Loucy (cell line): ENCODE measurements around the gene KAT6B.

ENCODE experiments used
- H2AFZ ChIP-seq: fragments of 200-600 bp; sonication (generic); 2 replicates; pipeline ENCODE4 v1.6.0; 2016; ENCODE audit warnings: antibody characterized with exemption, mild to moderate bottlenecking, low read length, moderate library complexity
- H3F3A ChIP-seq: fragments of 200-600 bp; 2 replicates; pipeline ENCODE4 v1.6.0; 2016; ENCODE audit warnings: antibody characterized with exemption, low read depth, mild to moderate bottlenecking
- H3K27me3 ChIP-seq: fragments of 200-600 bp; sonication (generic); 2 replicates; pipeline ENCODE4 v1.6.1; 2014; ENCODE audit warnings: low read length, mild to moderate bottlenecking; ENCODE audit not compliant: insufficient read depth, poor library complexity, severe bottlenecking
- H3K36me3 ChIP-seq: fragments of 200-600 bp; sonication (generic); 2 replicates; pipeline ENCODE4 v1.6.1; 2016; ENCODE audit warnings: low read length; ENCODE audit not compliant: insufficient read depth
- H3K4me1 ChIP-seq: fragments of 200-600 bp; sonication (generic); 2 replicates; pipeline ENCODE4 v1.5.1; 2014; ENCODE audit warnings: low read length, mild to moderate bottlenecking; ENCODE audit not compliant: insufficient read depth, poor library complexity, severe bottlenecking
- H3K4me2 ChIP-seq: fragments of 200-600 bp; sonication (generic); 2 replicates; pipeline ENCODE4 v1.6.0; 2014; ENCODE audit warnings: antibody characterized with exemption, low read length, low read depth, mild to moderate bottlenecking; ENCODE audit not compliant: poor library complexity, severe bottlenecking
- H3K4me3 ChIP-seq: fragments of 200-600 bp; sonication (generic); 2 replicates; pipeline ENCODE4 v1.5.1; 2014; ENCODE audit warnings: low read length, mild to moderate bottlenecking, mixed read lengths; ENCODE audit not compliant: poor library complexity, severe bottlenecking
- H3K79me2 ChIP-seq: fragments of 200-600 bp; sonication (generic); 2 replicates; pipeline ENCODE4 v1.6.1; 2014; ENCODE audit warnings: low read length; ENCODE audit not compliant: insufficient read depth
- H3K9ac ChIP-seq: fragments of 200-600 bp; sonication (generic); 2 replicates; pipeline ENCODE4 v1.6.0; 2014; ENCODE audit warnings: mild to moderate bottlenecking, low read depth, low read length, moderate library complexity; ENCODE audit not compliant: poor library complexity, severe bottlenecking
- H3K9me2 ChIP-seq: fragments of 200-600 bp; sonication (generic); replicated peaks from 2 replicates; pipeline ENCODE4 v1.6.1; 2016; ENCODE audit warnings: low read depth, low read length, mixed read lengths
- H3K9me3 ChIP-seq: fragments of 200-600 bp; sonication (generic); 2 replicates; pipeline ENCODE4 v1.6.1; 2014; ENCODE audit warnings: mild to moderate bottlenecking, antibody characterized with exemption, low read length, low read depth; ENCODE audit not compliant: insufficient read depth
- H4K20me1 ChIP-seq: fragments of 200-600 bp; sonication (generic); 2 replicates; pipeline ENCODE4 v1.6.0; 2014; ENCODE audit warnings: antibody characterized with exemption, low read length, mild to moderate bottlenecking; ENCODE audit not compliant: insufficient read depth, poor library complexity, severe bottlenecking
- EZH2phosphoT487 ChIP-seq: fragments of 200-600 bp; IDR thresholded peaks from 2 replicates; pipeline ENCODE4 v1.6.1; 2018; ENCODE audit warnings: antibody characterized with exemption, mild to moderate bottlenecking, moderate library complexity, borderline replicate concordance
- TF ChIP-seq, protein P1 (sequence below): fragments of 200-600 bp; sonication (generic); conservative IDR thresholded peaks from 2 replicates; pipeline ENCODE4 v1.5.1; 2014; ENCODE audit warnings: mild to moderate bottlenecking, antibody characterized with exemption, low read length

The KAT6B gene

DNA sequence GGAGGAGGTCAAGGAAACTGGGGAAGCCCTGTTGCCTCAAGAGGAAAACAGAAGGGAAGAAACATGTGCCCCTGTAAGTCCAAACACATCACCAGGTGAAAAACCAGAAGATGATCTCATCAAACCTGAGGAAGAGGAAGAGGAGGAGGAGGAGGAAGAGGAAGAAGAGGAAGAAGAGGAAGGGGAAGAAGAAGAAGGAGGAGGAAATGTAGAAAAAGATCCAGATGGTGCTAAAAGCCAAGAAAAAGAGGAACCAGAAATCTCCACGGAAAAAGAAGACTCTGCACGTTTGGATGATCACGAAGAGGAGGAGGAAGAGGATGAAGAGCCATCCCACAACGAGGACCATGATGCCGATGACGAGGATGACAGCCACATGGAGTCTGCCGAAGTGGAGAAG, 202.3 kb downstream of the KAT6B start:
- H3K27me3 ChIP-seq: no peaks in the 10 kb centered on the region
- H3K4me3 ChIP-seq: no peak overlapping the region
- H3K9me2 ChIP-seq: no peaks in the 10 kb centered on the region
- H3K36me3 ChIP-seq: peaks cover 70% of the 10 kb centered on the region
- H3F3A ChIP-seq: no peaks in the 10 kb centered on the region
- no peaks in the 10 kb centered on the region for H3K9me3 ChIP-seq
- no peak for TF ChIP-seq EZH2phosphoT487
- TF ChIP-seq, protein P1, sequence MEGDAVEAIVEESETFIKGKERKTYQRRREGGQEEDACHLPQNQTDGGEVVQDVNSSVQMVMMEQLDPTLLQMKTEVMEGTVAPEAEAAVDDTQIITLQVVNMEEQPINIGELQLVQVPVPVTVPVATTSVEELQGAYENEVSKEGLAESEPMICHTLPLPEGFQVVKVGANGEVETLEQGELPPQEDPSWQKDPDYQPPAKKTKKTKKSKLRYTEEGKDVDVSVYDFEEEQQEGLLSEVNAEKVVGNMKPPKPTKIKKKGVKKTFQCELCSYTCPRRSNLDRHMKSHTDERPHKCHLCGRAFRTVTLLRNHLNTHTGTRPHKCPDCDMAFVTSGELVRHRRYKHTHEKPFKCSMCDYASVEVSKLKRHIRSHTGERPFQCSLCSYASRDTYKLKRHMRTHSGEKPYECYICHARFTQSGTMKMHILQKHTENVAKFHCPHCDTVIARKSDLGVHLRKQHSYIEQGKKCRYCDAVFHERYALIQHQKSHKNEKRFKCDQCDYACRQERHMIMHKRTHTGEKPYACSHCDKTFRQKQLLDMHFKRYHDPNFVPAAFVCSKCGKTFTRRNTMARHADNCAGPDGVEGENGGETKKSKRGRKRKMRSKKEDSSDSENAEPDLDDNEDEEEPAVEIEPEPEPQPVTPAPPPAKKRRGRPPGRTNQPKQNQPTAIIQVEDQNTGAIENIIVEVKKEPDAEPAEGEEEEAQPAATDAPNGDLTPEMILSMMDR: no peak
- no peak overlapping the region for H3K4me2 ChIP-seq
- no peak overlapping the region for H3K9ac ChIP-seq
- H3K4me1 ChIP-seq: no peaks in the 10 kb centered on the region
- no peaks in the 10 kb centered on the region for H4K20me1 ChIP-seq
- no peaks in the 10 kb centered on the region for H3K79me2 ChIP-seq
- no peak overlapping the region for H2AFZ ChIP-seq

DNA sequence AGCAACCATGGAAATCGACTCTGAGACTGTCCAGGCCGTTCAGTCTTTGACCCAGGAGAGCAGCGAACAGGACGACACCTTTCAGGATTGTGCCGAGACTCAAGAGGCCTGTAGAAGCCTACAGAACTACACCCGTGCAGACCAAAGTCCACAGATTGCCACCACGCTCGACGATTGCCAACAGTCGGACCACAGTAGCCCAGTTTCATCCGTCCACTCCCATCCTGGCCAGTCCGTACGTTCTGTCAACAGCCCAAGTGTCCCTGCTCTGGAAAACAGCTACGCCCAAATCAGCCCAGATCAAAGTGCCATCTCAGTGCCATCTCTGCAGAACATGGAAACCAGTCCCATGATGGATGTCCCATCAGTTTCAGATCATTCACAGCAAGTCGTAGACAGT, 203.0 kb downstream of the KAT6B start:
- Histone ChIP-seq H3K27me3 (no peaks in the 10 kb centered on the region), H2AFZ (no peak overlapping the region), H3K79me2 (no peaks in the 10 kb centered on the region), H3K4me3 (no peak overlapping the region), H3K9ac (no peak overlapping the region), H4K20me1 (no peaks in the 10 kb centered on the region), H3K9me2 (no peaks in the 10 kb centered on the region), H3F3A (no peaks in the 10 kb centered on the region), H3K4me2 (no peak overlapping the region), H3K4me1 (no peaks in the 10 kb centered on the region), H3K36me3 (peaks cover 67% of the 10 kb centered on the region), H3K9me3 (no peaks in the 10 kb centered on the region)
- TF ChIP-seq, protein P1: no peak
- TF ChIP-seq EZH2phosphoT487: no peak

DNA sequence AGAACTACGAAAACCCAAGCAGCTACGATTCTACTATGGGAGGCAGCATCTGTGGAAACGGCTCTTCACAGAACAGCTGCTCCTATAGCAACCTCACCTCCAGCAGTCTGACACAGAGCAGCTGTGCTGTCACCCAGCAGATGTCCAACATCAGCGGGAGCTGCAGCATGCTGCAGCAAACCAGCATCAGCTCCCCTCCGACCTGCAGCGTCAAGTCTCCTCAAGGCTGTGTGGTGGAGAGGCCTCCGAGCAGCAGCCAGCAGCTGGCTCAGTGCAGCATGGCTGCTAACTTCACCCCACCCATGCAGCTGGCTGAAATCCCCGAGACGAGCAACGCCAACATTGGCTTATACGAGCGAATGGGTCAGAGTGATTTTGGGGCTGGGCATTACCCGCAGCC, 203.5 kb downstream of the KAT6B start:
- Histone ChIP-seq H3K79me2 (no peaks in the 10 kb centered on the region), H3K4me2 (no peak overlapping the region), H3K4me3 (no peak overlapping the region), H3K9me3 (no peaks in the 10 kb centered on the region), H3K27me3 (no peaks in the 10 kb centered on the region), H2AFZ (no peak overlapping the region), H3K9ac (no peak overlapping the region), H3F3A (no peaks in the 10 kb centered on the region), H4K20me1 (no peaks in the 10 kb centered on the region), H3K36me3 (peaks cover 63% of the 10 kb centered on the region), H3K9me2 (no peaks in the 10 kb centered on the region), H3K4me1 (no peaks in the 10 kb centered on the region)
- TF ChIP-seq, protein P1: no peak
- TF ChIP-seq EZH2phosphoT487: no peak
